HepG2 (cell line): ENCODE measurements around the gene CDKN1C. TPM values are rescaled to one million over a fixed set of nuclear protein-coding genes. Genes with fewer than 3 reads are reported as not detected.

Experiments used
- ATAC-seq: fragments of 200-7000 bp; cut with Tn5 transposase; 3 replicates; pipeline ENCODE4 v1.9.1; 2020; ENCODE audit warnings: mild to moderate bottlenecking, moderate library complexity
- BruUV-seq: library from RNA; stranded (reverse); fragments of 400-500 nt; replicated peaks from 2 replicates; lab custom pipeline; 2021; lab: Mats Ljungman, UMichigan
- CTCF ChIA-PET: fragments of 300-600 bp; formaldehyde crosslinking; extraction: SDS; loops from one replicate; lab custom pipeline; 2021; ENCODE audit warnings: low total read pairs, inconsistent platforms, low intra/inter-chr PET ratio; lab: Yijun Ruan, JAX
- POLR2A ChIA-PET: fragments of 350-600 bp; sonication (Branson Sonifier 250); formaldehyde crosslinking; loops from one replicate; lab custom pipeline; 2020; ENCODE audit warnings: antibody characterized with exemption, inconsistent platforms; lab: Yijun Ruan, JAX
- DNase-seq: peaks from one replicate; pipeline ENCODE4 v3.0.0-alpha.2; 2015; ENCODE audit warnings: low spot score
- FAIRE-seq: peaks from 3 replicates; lab custom pipeline; 2011; peaks lifted over from hg19 to GRCh38; lab: Jason Lieb, UNC
- H2AFZ ChIP-seq: one replicate; pipeline ENCODE4 v1.6.1; 2011; ENCODE audit warnings: low read length, inconsistent platforms
- H3K27ac ChIP-seq: fragments of 300-600 bp; 3 replicates; pipeline ENCODE4 v1.8.0; 2011; ENCODE audit warnings: mixed run types, mild to moderate bottlenecking, mixed read lengths, low read length, inconsistent platforms; ENCODE audit not compliant: insufficient read depth; ENCODE audit errors: extremely low read length
- H3K27me3 ChIP-seq, 2 experiments: fragments of 200-600 bp in 1 of 2; 2 replicates in 1 of 2; 3 replicates in 1 of 2; pipeline versions ENCODE4 v1.6.0 to v1.8.0; 2011; ENCODE audit warnings: low read length in 2 of 2, mild to moderate bottlenecking in 2 of 2, moderate library complexity in 2 of 2, inconsistent platforms in 1 of 2; ENCODE audit not compliant: insufficient read depth in 2 of 2, control insufficient read depth in 1 of 2
- H3K36me3 ChIP-seq, 2 experiments: fragments of 200-600 bp in 1 of 2; replicated peaks in 1 of 2; 2 replicates in 1 of 2; 3 replicates in 1 of 2; pipeline versions ENCODE4 v1.5.1 to v1.8.0; 2011; ENCODE audit warnings: low read length in 2 of 2, inconsistent platforms in 1 of 2; ENCODE audit not compliant: insufficient read depth in 2 of 2, control insufficient read depth in 1 of 2
- H3K4me1 ChIP-seq: 2 replicates; pipeline ENCODE4 v1.5.1; 2012; ENCODE audit warnings: low read length, inconsistent platforms; ENCODE audit not compliant: insufficient read depth
- H3K4me2 ChIP-seq: 2 replicates; pipeline ENCODE4 v1.6.0; 2011; ENCODE audit warnings: low read depth, low read length, inconsistent platforms
- H3K4me3 ChIP-seq, 3 experiments: fragments of 200-600 bp in 1 of 3; sonication (generic), shearing (Covaris generic) in 1 of 3; replicated peaks in 1 of 3; 2 replicates each; pipeline ENCODE4 v1.5.1; 2011 to 2016; ENCODE audit warnings: low read length in 3 of 3, inconsistent platforms in 2 of 3, low read depth in 2 of 3, mild to moderate bottlenecking in 2 of 3, control low read depth in 1 of 3, mixed read lengths in 1 of 3; ENCODE audit not compliant: insufficient read depth in 1 of 3
- H3K79me2 ChIP-seq: one replicate; pipeline ENCODE4 v1.6.1; 2011; ENCODE audit warnings: low read length, inconsistent platforms; ENCODE audit not compliant: insufficient read depth
- H3K9ac ChIP-seq: 2 replicates; pipeline ENCODE4 v1.6.0; 2011; ENCODE audit warnings: mild to moderate bottlenecking, low read depth, low read length, inconsistent platforms; ENCODE audit not compliant: insufficient read depth
- H3K9me3 ChIP-seq: 2 replicates; pipeline ENCODE4 v1.5.1; 2012; ENCODE audit warnings: mild to moderate bottlenecking, low read length
- H4K20me1 ChIP-seq: 2 replicates; pipeline ENCODE4 v1.6.0; 2011; ENCODE audit warnings: inconsistent platforms, mild to moderate bottlenecking, low read length, moderate library complexity; ENCODE audit not compliant: insufficient read depth
- CC2D1A ChIP-seq: sonication (generic); formaldehyde crosslinking; IDR thresholded peaks from 2 replicates; pipeline ENCODE4 v1.8.1; 2023; ENCODE audit warnings: mild to moderate bottlenecking, missing genetic modification reagents
- GATAD1 ChIP-seq: IDR thresholded peaks from 2 replicates; pipeline ENCODE4 v1.6.1; 2016; ENCODE audit warnings: missing genetic modification reagents, missing compliant biosample characterization
- NAIF1 ChIP-seq: sonication (generic); formaldehyde crosslinking; IDR thresholded peaks from 2 replicates; pipeline ENCODE4 v1.5.0; 2020; ENCODE audit warnings: mild to moderate bottlenecking, missing genetic modification reagents, borderline replicate concordance
- NFATC3 ChIP-seq: sonication (generic); formaldehyde crosslinking; IDR thresholded peaks from 2 replicates; pipeline ENCODE4 v1.5.1; 2020; ENCODE audit warnings: mild to moderate bottlenecking, missing genetic modification reagents
- PHF20 ChIP-seq: sonication (generic); formaldehyde crosslinking; IDR thresholded peaks from 2 replicates; pipeline ENCODE4 v1.5.0; 2020; ENCODE audit warnings: mild to moderate bottlenecking, missing genetic modification reagents
- POGK ChIP-seq: sonication (generic); formaldehyde crosslinking; conservative IDR thresholded peaks from 2 replicates; pipeline ENCODE4 v1.8.0; 2022; ENCODE audit warnings: mild to moderate bottlenecking, moderate library complexity, missing genetic modification reagents
- TFDP1 ChIP-seq: IDR thresholded peaks from 2 replicates; pipeline ENCODE4 v1.6.1; 2016; ENCODE audit warnings: missing compliant biosample characterization, missing genetic modification reagents, borderline replicate concordance
- ZFP36L2 ChIP-seq: sonication (generic); formaldehyde crosslinking; IDR thresholded peaks from 2 replicates; pipeline ENCODE4 v1.4.0; 2020; ENCODE audit warnings: missing genetic modification reagents
- ZNF496 ChIP-seq: sonication (generic); formaldehyde crosslinking; IDR thresholded peaks from 2 replicates; pipeline ENCODE4 v1.8.1; 2023; ENCODE audit warnings: mild to moderate bottlenecking, moderate library complexity, missing genetic modification reagents; ENCODE audit not compliant: insufficient replicate concordance
- ZNF710 ChIP-seq: sonication (generic); formaldehyde crosslinking; IDR thresholded peaks from 2 replicates; pipeline ENCODE4 v1.5.0; 2020; ENCODE audit warnings: mild to moderate bottlenecking, missing genetic modification reagents, borderline replicate concordance
- ZNF782 ChIP-seq: sonication (generic); formaldehyde crosslinking; IDR thresholded peaks from 2 replicates; pipeline ENCODE4 v1.4.0; 2020; ENCODE audit warnings: missing genetic modification reagents, mild to moderate bottlenecking, borderline replicate concordance
- WGBS: methylation state at CpG from one replicate; pipeline ENCODE4 v1.1.6; 2017; ENCODE audit warnings: low lambda C conversion rate; 5-methylcytosine and 5-hydroxymethylcytosine counted together
- in situ Hi-C: cut with HindIII; loops from 2 replicates; pipeline ENCODE4 v1.10.0; 2017; ENCODE audit warnings: low pct_unique_long_range_greater_than_20kb; ENCODE audit not compliant: extremely low pct_ligation_motif_present
- intact Hi-C: fragments of 100-400 bp; cut with micrococcal nuclease; formaldehyde crosslinking; loops from one replicate; pipeline ENCODE4 v1.10.0; 2022; ENCODE audit not compliant: unreplicated experiment
- polyA plus RNA-seq, 8 experiments: library from polyadenylated mRNA; depleted of rRNA in 3 of 8; stranded (reverse) in 7 of 8; unstranded in 1 of 8; fragments of >200 nt; fragmentation: Illumina TruSeq in 4 of 8; extraction: Trizol in 4 of 8; gene quantifications; 2 replicates each; pipeline versions ENCODE4 v1.2.1 to v1.2.3, GENCODE V29; 2011 to 2016; ENCODE audit warnings: low read depth in 4 of 8, missing spikeins in 1 of 8, mixed read lengths in 1 of 8; ENCODE audit not compliant: insufficient read depth in 1 of 8
- total RNA-seq, 5 experiments: library from RNA; depleted of rRNA; stranded (reverse); fragments of >200 nt; fragmentation: Illumina TruSeq; extraction: Trizol; gene quantifications; 2 replicates each; pipeline ENCODE4 v1.2.3, GENCODE V29; 2016; ENCODE audit warnings: low read depth in 1 of 5

CDKN1C gene
- total and polyA plus RNA-seq, 2 of the 13 experiments (the other 11 are each of a cell fraction or from before 2014, with no cell fraction given) = not detected

- Histone ChIP-seq H3K4me2 (no peak overlapping the region), H3K4me3 (no peak overlapping the region), H3K4me1 (no peaks in the 10 kb centered on the region), H3K27me3 (peaks cover 5 to 43% of the 10 kb centered on the region in 2 experiments), H4K20me1 (no peaks in the 10 kb centered on the region), H3K36me3 (no peaks in the 10 kb centered on the region), H3K79me2 (no peaks in the 10 kb centered on the region), H3K27ac (no peak overlapping the region), H2AFZ (no peak overlapping the region), H3K9me3 (no peaks in the 10 kb centered on the region), H3K9ac (no peak overlapping the region)
- no TSS peak for BruUV-seq
- in situ Hi-C loops = no loop called here
- DNase-seq = no peak
- intact Hi-C loops = no loop called here
- whole genome bisulfite sequencing = 68% methylated on average over 2 of the region's 12 CpGs
- CTCF ChIA-PET = no interaction called here
- POLR2A ChIA-PET = no interaction called here
- ATAC-seq = no peak
- FAIRE-seq = no peak
- TF ChIP-seq TFDP1 = no peak
- no peak for TF ChIP-seq ZNF496 (CRISPR knock-in tag)
- no peak for TF ChIP-seq GATAD1
- no peak for TF ChIP-seq ZFP36L2 (CRISPR knock-in tag)
- TF ChIP-seq CC2D1A (CRISPR knock-in tag) = no peak
- TF ChIP-seq PHF20 (CRISPR knock-in tag) = no peak
- no peak for TF ChIP-seq POGK (CRISPR knock-in tag)
- no peak for TF ChIP-seq ZNF782
- TF ChIP-seq ZNF710 (CRISPR knock-in tag) = no peak
- TF ChIP-seq NFATC3 (CRISPR knock-in tag) = no peak
- no peak for TF ChIP-seq NAIF1 (CRISPR knock-in tag)
Observed at GRCh38 chr11:2881981-2882375, 3.6 kb downstream of the CDKN1C start.
